ENCODE measurements around the gene C12orf57.

Gene C12orf57

DNA sequence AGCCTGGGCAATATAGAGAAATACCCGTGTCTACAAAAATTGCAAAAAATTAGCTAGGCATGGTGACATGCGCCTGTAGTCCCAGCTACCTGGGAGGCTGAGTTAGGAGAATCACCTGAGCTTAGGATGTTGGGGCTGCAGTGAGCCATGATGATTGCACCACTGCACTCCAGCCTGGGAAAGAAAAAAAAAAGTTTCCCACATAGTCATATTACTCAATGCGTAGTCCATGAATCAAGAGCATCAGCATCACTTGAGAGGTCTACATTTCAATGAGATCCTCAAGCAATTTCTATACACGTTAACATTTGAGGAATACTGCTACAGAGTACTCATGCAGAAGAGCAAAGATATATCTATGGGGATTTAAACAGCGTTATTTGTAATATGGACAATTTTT is 44.4 kb upstream of the C12orf57 start:
- H3K79me2 ChIP-seq (ENCODE audit: low read length): no peaks in the 10 kb centered on the region

DNA sequence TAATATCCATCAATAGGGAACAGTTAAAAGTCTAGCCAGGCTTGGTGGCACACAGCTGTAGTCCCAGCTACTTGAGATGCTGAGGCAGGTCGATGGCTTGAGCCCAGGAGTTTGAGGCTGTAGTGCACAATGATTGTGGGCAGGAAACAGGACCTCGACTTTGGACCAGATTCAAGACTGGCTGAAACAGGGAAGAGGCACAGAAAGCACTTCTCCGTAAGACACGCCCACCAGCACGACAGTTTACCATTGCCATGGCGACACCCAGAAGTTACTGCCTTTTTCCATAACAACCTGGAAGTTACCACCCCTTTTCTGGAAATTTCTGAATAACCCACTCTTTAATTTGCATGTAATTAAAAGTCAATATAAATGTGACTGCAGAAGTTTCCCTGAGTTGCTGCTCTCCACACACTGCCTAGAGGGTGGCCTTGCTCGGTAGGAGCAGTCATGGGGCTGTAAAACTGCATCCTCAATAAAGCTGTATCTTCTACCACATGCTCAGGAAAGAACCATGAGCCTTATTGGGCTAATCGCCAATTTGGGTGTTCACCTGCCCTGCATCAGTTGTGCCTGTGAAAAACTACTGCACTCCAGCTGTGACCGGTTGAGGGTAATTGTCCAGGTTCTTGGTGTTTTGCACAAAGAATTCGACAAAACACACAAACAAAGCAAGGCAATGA is 43.8 kb upstream of the C12orf57 start:
- no peaks in the 10 kb centered on the region for H3K9me2 ChIP-seq (replicated peaks; ENCODE audit: insufficient read depth, low read length)
- no peak overlapping the region for H3K27ac ChIP-seq (ENCODE audit: low read length)
- no peak for DNase-seq
- peaks cover 11% of the 10 kb centered on the region for H3K4me1 ChIP-seq (ENCODE audit: low read length)
- TF ChIP-seq EZH2phosphoT487 (IDR thresholded peaks at IDR 0.05; ENCODE audit: low read length): no peak
- no peak for TF ChIP-seq EZH2 (optimal IDR thresholded peaks at IDR 0.05; ENCODE audit: low read depth, low read length)
- TF ChIP-seq, protein P1, sequence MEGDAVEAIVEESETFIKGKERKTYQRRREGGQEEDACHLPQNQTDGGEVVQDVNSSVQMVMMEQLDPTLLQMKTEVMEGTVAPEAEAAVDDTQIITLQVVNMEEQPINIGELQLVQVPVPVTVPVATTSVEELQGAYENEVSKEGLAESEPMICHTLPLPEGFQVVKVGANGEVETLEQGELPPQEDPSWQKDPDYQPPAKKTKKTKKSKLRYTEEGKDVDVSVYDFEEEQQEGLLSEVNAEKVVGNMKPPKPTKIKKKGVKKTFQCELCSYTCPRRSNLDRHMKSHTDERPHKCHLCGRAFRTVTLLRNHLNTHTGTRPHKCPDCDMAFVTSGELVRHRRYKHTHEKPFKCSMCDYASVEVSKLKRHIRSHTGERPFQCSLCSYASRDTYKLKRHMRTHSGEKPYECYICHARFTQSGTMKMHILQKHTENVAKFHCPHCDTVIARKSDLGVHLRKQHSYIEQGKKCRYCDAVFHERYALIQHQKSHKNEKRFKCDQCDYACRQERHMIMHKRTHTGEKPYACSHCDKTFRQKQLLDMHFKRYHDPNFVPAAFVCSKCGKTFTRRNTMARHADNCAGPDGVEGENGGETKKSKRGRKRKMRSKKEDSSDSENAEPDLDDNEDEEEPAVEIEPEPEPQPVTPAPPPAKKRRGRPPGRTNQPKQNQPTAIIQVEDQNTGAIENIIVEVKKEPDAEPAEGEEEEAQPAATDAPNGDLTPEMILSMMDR (IDR thresholded peaks at IDR 0.05; ENCODE audit: low read length): no peak
- H3K27me3 ChIP-seq (replicated peaks; ENCODE audit: insufficient read depth, low read length): no peaks in the 10 kb centered on the region
- no peaks in the 10 kb centered on the region for H4K20me1 ChIP-seq (ENCODE audit: insufficient read depth, low read length)
- H2AFZ ChIP-seq (ENCODE audit: low read length): no peak overlapping the region
- H3F3A ChIP-seq (ENCODE audit: insufficient read depth, low read length): no peaks in the 10 kb centered on the region
- H3K9me3 ChIP-seq (replicated peaks; ENCODE audit: insufficient read depth, low read length): no peaks in the 10 kb centered on the region
- no peak overlapping the region for H3K4me2 ChIP-seq (ENCODE audit: low read depth, low read length)
- H3K9ac ChIP-seq (ENCODE audit: low read length): no peak overlapping the region
- no peak overlapping the region for H3K4me3 ChIP-seq (ENCODE audit: low read length)
- H3K79me2 ChIP-seq (ENCODE audit: low read length): no peaks in the 10 kb centered on the region
- H3K36me3 ChIP-seq (replicated peaks; ENCODE audit: insufficient read depth, low read length): no peaks in the 10 kb centered on the region

More for the DNA sequence above, 44.4 kb upstream of the C12orf57 start:
- H3K9me3 ChIP-seq (replicated peaks; ENCODE audit: insufficient read depth, low read length): no peaks in the 10 kb centered on the region
- H3K36me3 ChIP-seq (replicated peaks; ENCODE audit: insufficient read depth, low read length): no peaks in the 10 kb centered on the region
- no peak overlapping the region for H2AFZ ChIP-seq (ENCODE audit: low read length)
- no peak for TF ChIP-seq EZH2phosphoT487 (IDR thresholded peaks at IDR 0.05; ENCODE audit: low read length)
- TF ChIP-seq, protein P1 (IDR thresholded peaks at IDR 0.05; ENCODE audit: low read length): no peak
- TF ChIP-seq EZH2 (optimal IDR thresholded peaks at IDR 0.05; ENCODE audit: low read depth, low read length): no peak
- H3K9me2 ChIP-seq (replicated peaks; ENCODE audit: insufficient read depth, low read length): no peaks in the 10 kb centered on the region
- H3K27ac ChIP-seq (ENCODE audit: low read length): no peak overlapping the region
- H3F3A ChIP-seq (ENCODE audit: insufficient read depth, low read length): no peaks in the 10 kb centered on the region
- no peaks in the 10 kb centered on the region for H4K20me1 ChIP-seq (ENCODE audit: insufficient read depth, low read length)
- peaks cover 10% of the 10 kb centered on the region for H3K4me1 ChIP-seq (ENCODE audit: low read length)
- H3K4me3 ChIP-seq (ENCODE audit: low read length): no peak overlapping the region
- H3K9ac ChIP-seq (ENCODE audit: low read length): no peak overlapping the region
- H3K27me3 ChIP-seq (replicated peaks; ENCODE audit: insufficient read depth, low read length): no peaks in the 10 kb centered on the region
- no peak for DNase-seq
- H3K4me2 ChIP-seq (ENCODE audit: low read depth, low read length): no peak overlapping the region

DNA sequence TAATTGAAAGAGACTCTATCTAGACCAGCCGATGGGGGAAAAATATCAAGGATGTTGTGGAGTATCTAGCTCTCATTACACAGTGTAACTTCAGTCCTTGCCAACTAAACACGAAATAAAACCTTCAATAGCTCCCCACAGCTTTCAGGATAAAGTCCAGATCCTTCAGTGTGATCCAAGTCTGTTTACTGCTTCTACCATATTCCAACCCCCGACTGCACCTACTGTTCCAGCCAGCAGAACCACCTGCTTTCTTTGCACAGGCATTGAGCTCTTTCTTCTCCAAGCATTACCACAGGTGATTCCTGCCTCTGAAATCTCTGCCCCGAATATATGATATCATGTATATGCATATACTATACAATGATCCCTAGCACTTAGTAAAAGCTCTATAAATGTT is 41.4 kb upstream of the C12orf57 start:
- no peak overlapping the region for H3K4me2 ChIP-seq (ENCODE audit: low read depth, low read length)
- H4K20me1 ChIP-seq (ENCODE audit: insufficient read depth, low read length): no peaks in the 10 kb centered on the region
- no peaks in the 10 kb centered on the region for H3K9me3 ChIP-seq (replicated peaks; ENCODE audit: insufficient read depth, low read length)
- H3K27ac ChIP-seq (ENCODE audit: low read length): no peak overlapping the region
- H3K79me2 ChIP-seq (ENCODE audit: low read length): no peaks in the 10 kb centered on the region
- TF ChIP-seq, protein P1 (IDR thresholded peaks at IDR 0.05; ENCODE audit: low read length): no peak
- TF ChIP-seq EZH2phosphoT487 (IDR thresholded peaks at IDR 0.05; ENCODE audit: low read length): no peak
- no peak for TF ChIP-seq EZH2 (optimal IDR thresholded peaks at IDR 0.05; ENCODE audit: low read depth, low read length)
- H3K9ac ChIP-seq (ENCODE audit: low read length): no peak overlapping the region
- H3K4me3 ChIP-seq (ENCODE audit: low read length): no peak overlapping the region
- no peak for DNase-seq
- H3K9me2 ChIP-seq (replicated peaks; ENCODE audit: insufficient read depth, low read length): no peaks in the 10 kb centered on the region
- H3K27me3 ChIP-seq (replicated peaks; ENCODE audit: insufficient read depth, low read length): no peaks in the 10 kb centered on the region
- H2AFZ ChIP-seq (ENCODE audit: low read length): no peak overlapping the region
- no peaks in the 10 kb centered on the region for H3F3A ChIP-seq (ENCODE audit: insufficient read depth, low read length)
- H3K36me3 ChIP-seq (replicated peaks; ENCODE audit: insufficient read depth, low read length): no peaks in the 10 kb centered on the region
- peaks cover 11% of the 10 kb centered on the region for H3K4me1 ChIP-seq (ENCODE audit: low read length)
